SW 1271 (cell line): ENCODE data around the gene MBTPS1.

Experiments
- DNase-seq, 2 experiments: peaks; one replicate each; lab custom pipeline; 2025; lab: John Stamatoyannopoulos, UW

The MBTPS1 gene

GRCh38 chr16:84053237-84053636 is 63.5 kb downstream of the MBTPS1 start:
- no peak for DNase-seq

- no peak for DNase-seq
These were observed 64.6 kb downstream of the MBTPS1 start for GRCh38 chr16:84052071-84052622.

- no peak for DNase-seq
These were observed 66.4 kb downstream of the MBTPS1 start for GRCh38 chr16:84050316-84050715.

- no peak for DNase-seq
These were observed 67.2 kb downstream of the MBTPS1 start for GRCh38 chr16:84049403-84050060.

- DNase-seq: no peak
These were observed 67.9 kb downstream of the MBTPS1 start for GRCh38 chr16:84048871-84049270.

- DNase-seq: no peak
These were observed 68.5 kb downstream of the MBTPS1 start for GRCh38 chr16:84048270-84048669.

- DNase-seq: no peak
These were observed 69.1 kb downstream of the MBTPS1 start for GRCh38 chr16:84047626-84048025.

GRCh38 chr16:84047206-84047605 is 69.5 kb downstream of the MBTPS1 start:
- DNase-seq: no peak

- DNase-seq: no peak
These were observed 70.8 kb downstream of the MBTPS1 start for GRCh38 chr16:84045818-84046470.

- no peak for DNase-seq
These were observed 71.5 kb downstream of the MBTPS1 start for GRCh38 chr16:84045001-84045817.

- peak in 1 of 2 experiments; percentile 12 for DNase-seq
These were observed 72.6 kb downstream of the MBTPS1 start for GRCh38 chr16:84044118-84044488.

- DNase-seq: no peak
These were observed 73.1 kb downstream of the MBTPS1 start for GRCh38 chr16:84043486-84044117.

GRCh38 chr16:84042879-84043485 is 73.8 kb downstream of the MBTPS1 start:
- DNase-seq: no peak

- no peak for DNase-seq
These were observed 74.3 kb downstream of the MBTPS1 start, which contains the start of gene SLC38A8 for GRCh38 chr16:84042308-84042878. Gene SLC38A8 (minus strand): TSS chr16:84042795. CDS start chr16:84042157, 638 bp downstream.

GRCh38 chr16:84041881-84042280 is 74.9 kb downstream of the MBTPS1 start:
- no peak for DNase-seq

- DNase-seq: no peak
These were observed 75.6 kb downstream of the MBTPS1 start for GRCh38 chr16:84040823-84041820.

GRCh38 chr16:84040226-84040822 is 76.4 kb downstream of the MBTPS1 start:
- no peak for DNase-seq

- DNase-seq: no peak
These were observed 77.0 kb downstream of the MBTPS1 start for GRCh38 chr16:84039696-84040095.

- no peak for DNase-seq
These were observed 78.3 kb downstream of the MBTPS1 start for GRCh38 chr16:84038469-84038868.
